ENCODE results near the gene TMPRSS11F. TPM values are rescaled to one million over a fixed set of nuclear protein-coding genes. Genes with fewer than 3 reads are reported as not detected.

Gene TMPRSS11F
- polyA plus RNA-seq, 4 donors: not detected

DNA sequence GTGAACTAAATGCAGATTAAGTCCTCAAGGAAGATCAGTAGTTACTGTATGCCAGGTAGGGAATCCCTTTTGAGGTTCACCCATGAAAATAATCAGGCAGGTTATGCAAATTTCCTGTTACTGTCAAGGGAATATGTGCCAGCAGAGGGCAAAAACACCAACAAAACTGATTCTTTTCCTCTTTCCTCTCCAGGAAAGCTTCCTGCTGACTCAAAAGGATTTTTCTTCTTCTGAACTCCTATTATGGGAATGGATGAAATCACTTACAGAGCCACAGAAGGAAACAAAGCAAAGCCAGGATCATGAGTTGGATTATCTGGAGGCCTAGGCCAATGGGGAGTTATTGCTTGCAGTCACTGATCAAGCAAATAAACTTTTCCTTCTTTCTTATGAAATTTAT lies 49.7 kb downstream of the TMPRSS11F start:
- DNase-seq (ENCODE audit: low read depth in 4 of 4, low spot score in 3 of 4): no peak

DNA sequence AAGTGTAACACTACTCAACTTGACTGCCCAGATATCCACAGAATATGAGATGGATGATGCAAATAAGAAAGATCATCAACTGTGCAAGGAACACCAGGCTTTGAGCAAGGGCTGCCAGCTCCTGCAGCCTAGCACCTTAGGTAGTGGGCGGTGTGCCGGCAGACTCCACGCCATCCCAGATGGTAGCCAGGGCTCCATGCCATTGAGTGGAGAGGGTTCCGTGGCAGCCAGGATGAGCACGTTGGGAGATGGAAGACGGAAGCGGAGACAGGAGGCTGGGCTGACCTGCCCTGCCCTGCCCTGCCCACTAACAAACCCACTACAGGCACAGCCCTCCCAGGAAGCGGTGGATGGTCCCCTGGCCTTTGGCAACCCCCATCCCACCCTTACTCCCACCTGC lies 51.9 kb downstream of the TMPRSS11F start:
- DNase-seq (ENCODE audit: low read depth in 4 of 4, low spot score in 3 of 4): no peak

DNA sequence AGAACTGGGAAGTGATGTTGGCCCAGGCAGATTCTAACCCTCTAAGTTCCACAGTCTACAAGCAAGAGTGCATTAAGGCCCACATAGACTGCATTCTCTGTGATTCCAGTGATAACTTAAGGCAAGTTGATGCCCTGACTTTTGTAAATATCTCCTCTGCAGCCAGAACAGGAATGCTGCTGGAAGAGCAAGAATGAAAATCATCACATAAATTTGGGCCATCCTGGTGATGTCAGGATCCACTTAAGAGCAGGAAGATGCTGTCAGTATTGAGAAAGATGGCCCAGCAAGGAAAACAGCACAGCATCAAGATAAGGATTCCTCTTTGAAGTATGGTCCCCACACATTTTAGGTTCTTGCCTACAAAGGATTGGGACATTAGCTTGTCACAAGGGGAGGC lies 52.4 kb downstream of the TMPRSS11F start:
- DNase-seq (ENCODE audit: low read depth in 4 of 4, low spot score in 3 of 4): no peak

DNA sequence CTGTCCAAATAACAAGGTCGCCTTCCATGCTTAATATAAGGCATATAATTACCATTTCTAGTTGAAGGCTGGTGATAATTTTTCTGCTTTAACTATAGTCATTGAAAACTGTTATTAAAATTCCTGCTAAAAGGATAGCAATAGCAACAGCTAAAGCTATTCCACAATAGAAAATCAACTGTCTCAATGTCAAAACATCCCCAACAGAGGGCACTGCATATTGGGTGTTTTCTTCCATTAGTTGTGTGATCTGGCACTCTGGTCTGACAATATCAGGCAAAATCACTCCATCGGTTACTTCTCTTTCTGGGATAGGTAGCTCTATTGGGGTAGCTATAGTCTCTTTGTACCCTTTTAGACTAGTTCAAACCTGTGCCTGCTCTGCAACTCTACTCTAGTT lies 53.5 kb downstream of the TMPRSS11F start:
- DNase-seq (ENCODE audit: low read depth in 4 of 4, low spot score in 3 of 4): no peak

DNA sequence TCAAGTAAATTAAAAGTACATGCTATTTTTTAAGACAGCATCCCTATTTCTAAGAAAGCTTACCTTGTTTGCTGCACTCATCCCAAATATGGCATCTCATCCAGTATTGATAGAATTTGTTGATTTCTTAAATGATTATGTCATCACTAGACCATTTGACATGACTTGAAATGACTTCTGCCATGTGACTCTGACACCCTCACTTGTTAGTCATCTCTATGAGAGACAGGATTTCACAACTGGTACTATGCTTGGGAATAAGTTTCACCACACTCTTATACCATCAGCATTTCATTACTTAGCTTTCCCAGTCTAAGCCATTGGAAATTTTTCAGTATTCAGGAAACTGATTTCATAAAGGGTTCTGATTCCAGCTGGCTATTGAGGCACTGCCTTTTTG lies 55.3 kb downstream of the TMPRSS11F start:
- DNase-seq (ENCODE audit: low read depth in 4 of 4, low spot score in 3 of 4): no peak

DNA sequence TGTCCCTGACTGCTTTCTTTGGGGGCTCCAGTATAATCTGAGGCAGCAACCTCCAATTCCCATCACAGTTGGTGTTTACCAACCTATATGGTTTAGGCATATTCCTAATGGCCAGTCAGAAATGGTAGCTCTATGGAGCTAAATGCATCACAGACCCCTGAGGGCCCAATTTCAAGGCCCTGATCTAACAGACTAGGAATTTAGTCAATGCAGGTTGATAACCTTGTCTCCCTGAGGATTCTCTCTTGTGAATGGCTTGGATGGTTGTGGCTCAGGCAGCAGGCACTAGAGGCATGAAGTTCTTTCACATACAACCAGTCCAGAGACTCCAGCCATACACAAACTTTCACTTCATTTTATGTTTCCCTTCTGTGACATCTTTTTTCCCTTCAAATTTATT lies 59.4 kb downstream of the TMPRSS11F start:
- no peak for DNase-seq (ENCODE audit: low read depth in 4 of 4, low spot score in 3 of 4)

DNA sequence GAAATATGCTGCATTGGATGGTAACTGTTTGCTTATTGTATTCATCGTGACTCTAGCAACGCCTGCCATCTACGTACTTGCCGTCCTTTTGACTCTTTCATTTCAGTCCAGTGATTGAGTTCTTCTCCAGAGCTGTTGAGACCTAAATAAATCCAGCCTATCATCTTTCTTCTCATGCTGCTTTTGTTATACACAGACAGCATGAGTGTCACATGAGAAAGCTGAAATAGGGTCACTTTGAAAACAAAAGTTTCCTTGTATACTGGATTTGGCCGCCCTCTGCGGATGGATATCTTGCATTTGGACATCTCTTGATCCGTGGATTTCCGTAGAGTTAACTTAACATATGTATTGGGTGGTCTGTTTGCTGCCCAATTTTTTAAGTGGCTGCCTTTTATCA lies 67.2 kb downstream of the TMPRSS11F start:
- DNase-seq (ENCODE audit: low read depth in 4 of 4, low spot score in 3 of 4): no peak

DNA sequence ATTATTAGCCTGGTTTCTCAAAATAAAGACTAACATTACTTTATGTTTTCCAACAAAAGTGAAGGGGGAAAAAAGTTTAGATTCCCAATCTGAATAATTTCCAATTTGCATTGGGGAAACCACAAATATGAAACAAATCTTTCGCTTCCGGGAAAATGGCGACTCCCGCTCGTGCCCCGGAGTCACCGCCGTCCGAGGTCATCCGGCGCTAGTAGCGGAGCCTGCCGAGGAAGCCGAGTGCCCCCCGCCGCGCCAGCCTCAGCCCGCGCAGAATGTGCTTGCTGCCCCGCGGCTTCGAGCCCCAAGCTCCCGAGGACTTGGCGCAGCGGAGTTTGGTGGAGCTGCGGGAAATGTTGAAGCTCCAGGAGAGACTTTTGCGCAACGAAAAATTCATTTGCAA lies 91.4 kb downstream of the TMPRSS11F start:
- DNase-seq (ENCODE audit: low read depth in 4 of 4, low spot score in 3 of 4): no peak

DNA sequence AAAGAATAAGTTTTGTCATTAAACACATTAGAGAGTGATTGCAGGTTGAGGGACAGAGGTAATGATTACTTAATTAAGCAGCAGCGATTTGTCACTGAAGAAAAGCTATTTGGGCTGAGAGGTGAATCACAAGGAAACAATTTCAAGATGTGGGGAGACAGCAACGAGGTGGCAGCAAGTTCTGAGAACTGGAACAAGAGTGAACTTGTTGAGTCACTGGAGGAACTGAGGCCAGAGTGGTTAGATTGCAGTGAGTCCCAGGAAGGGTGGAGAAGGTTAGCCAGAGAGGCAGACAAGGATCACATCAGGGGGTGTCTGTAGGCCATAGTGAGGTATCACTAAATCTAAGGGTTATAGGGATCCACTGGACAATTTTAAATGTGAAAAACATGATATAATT lies 108.5 kb downstream of the TMPRSS11F start:
- DNase-seq (ENCODE audit: low read depth in 4 of 4, low spot score in 3 of 4): no peak

DNA sequence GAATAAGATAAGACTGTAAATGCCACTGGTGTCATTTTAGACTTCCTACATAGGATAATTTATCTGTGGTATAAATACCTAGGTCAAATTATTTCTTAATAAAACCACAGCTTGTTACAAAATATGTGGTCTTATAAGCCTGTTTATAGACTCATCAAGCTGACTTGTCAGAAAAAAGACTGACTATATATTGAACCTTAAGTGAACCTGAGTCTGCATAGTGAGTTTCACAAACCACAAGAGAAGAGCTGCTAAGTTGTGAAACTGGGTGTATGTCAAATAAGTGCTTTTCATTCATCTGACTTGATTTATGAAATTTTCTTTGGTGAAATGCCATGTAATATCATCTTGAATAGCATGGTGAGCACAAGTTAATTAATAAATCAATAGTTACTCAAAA lies 118.0 kb downstream of the TMPRSS11F start:
- no peak for DNase-seq (ENCODE audit: low read depth in 4 of 4, low spot score in 3 of 4)

Other genes starting within 250 kb of the TMPRSS11F start
- under 1 TPM in 1 of 4 donors, not detected in 3; 0.24 TPM for gene TMPRSS11D, start 245.9 kb downstream of the TMPRSS11F start, polyA plus RNA-seq (ENCODE audit: insufficient read length in 4 of 4)
- under 1 TPM in 1 of 4 donors, not detected in 3; 0.12 TPM for gene TMPRSS11A, start 166.4 kb downstream of the TMPRSS11F start, polyA plus RNA-seq (ENCODE audit: insufficient read length in 4 of 4)
- under 1 TPM in 3 of 4 donors, not detected in 1; 0.09 to 0.11 (median 0.10) TPM for gene TMPRSS11B, start 115.8 kb upstream of the TMPRSS11F start, polyA plus RNA-seq (ENCODE audit: insufficient read length in 4 of 4)
- gene YTHDC1, start 220.2 kb upstream of the TMPRSS11F start, polyA plus RNA-seq (ENCODE audit: insufficient read length in 4 of 4): 100 to 1,000 TPM; 123 to 189 (median 183) TPM

All from left renal pelvis (tissue), 4 donors.